HG03342 (cell line): ENCODE measurements around the gene SSX2IP.
"Not testable (repeated sequence)": the region's sequence is repeated elsewhere in the genome, so short reads cannot be mapped to it uniquely, and the experiment has no call there.

Experiments
- ATAC-seq: cut with Tn5 transposase; IDR thresholded peaks from one replicate; pipeline ENCODE4 v1.9.1; 2021; ENCODE audit warnings: mild to moderate bottlenecking, moderate library complexity; ENCODE audit not compliant: unreplicated experiment

SSX2IP gene

DNA sequence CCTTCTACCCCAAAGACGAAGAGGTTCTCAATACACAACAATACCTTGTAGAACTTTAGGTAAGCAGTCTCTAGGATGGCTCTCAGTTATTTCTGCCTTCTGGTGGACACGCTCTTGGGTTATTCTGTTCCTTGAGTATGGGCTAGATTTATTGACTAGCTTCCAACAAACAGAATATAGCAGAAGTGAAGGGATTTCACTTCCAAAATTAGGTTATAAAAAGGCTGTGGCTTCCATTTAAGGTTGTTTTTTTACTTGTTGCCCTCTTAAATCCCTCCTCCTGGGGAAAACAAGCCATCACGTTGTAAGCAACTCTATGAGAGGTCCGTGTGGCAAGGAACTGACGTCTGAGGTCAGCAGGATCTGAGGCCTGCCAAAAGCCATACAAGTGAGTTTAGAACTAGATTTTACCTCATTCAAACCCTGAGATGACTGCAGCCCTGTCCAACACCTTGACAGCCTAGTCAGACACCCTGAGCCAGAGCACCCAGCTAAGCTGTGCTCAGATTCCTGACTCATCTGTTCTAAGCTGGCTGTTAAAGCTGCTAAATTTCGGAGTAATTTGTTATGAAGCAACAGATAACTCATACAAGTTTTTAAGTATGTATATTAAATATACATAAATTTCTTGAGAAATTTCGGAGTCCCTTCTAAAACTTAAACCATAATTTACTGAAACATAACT lies 12.7 kb downstream of the SSX2IP start:
- no peak for ATAC-seq

DNA sequence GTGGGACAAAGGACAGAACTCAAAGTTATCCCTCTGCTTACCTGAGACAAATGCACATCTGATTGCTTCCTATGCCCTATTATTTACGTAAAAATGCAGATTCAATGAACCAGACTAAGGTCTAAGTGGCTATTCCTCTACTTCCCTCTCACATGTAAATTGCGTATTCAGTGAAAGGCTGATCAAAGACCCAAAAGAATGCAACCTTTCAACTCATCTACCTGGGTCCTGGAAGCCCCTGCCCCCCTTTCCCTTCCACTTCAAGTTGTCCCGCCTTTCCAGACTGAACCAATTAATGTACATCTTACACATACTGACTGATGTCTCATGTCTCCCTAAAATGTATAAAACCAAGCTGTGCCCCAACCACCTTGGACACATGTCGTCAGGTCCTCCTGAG lies 14.6 kb downstream of the SSX2IP start:
- no peak for ATAC-seq

DNA sequence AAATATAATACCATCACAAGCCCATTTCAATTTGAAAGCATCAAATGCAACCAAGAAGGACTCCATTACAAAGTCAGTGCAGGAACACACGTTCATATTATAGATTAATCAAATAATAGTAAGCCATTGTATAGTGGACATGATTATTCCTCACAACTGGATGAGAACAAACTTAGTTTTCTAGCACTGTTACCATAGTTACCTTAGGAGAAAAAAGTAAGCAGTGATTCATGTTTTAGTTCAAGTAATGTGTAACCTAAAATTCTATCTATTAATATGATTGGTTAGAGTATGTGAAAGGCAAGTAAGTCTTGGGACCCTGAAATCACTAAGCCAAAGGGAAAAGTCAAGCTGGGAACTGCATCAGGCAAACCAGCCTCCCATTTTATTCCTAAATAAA lies 15.2 kb downstream of the SSX2IP start:
- ATAC-seq = no peak

DNA sequence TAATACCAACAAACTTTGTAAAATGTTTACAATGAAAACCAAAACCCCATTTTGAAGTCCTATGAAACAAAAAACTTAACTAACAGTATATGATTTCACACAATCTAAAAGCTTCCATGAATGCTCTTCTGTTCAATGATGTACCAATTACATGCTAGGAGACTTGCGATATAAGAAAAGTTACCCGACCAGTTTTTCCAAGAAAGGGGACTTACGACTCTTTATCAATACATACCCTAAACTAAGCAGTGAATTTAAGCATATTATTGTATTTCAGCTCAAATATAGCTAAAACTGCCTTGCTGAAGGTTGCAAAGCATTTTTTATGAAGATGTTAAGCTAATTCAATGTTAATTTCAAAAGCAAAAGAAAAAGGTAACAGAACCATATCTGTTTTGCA lies 15.6 kb downstream of the SSX2IP start:
- ATAC-seq = no peak

GRCh38 chr1:84674021-84674420 lies 16.2 kb downstream of the SSX2IP start:
- ATAC-seq = no peak

DNA sequence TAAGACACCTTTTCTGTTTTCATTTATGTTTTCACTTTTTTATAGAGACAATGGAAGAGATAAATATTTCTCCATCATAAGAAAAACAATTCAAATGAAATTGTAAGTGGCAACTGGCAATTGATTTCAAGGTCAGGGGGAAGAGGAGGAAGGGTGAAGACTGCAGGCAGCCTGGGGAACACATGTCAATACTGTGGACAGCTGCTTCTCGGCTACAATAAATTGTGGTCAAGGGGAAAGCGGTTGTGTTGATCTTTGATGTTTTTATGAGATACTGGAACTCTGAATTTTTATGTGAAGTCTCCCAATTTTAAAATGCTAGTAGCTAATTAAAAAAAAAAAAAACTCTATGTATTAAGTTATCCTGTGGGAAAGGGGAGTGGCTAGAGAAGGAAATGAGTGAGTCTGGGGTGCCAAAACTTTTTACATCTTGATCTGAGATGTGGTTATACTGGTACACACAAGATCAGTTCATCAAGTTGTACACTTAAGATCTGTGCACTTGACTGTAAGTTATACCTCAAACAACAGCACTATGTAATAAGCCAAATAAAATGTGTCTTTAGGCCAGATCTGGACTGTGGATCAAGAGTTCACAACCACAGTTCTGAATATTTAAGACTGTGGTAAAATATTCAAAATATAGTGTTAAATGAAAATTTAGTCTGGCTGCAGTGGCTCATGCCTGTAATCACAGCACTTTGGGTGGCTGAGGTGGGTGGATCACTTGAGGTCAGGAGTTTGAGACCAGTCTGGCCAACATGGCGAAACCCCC lies 18.0 kb downstream of the SSX2IP start:
- no peak for ATAC-seq

DNA sequence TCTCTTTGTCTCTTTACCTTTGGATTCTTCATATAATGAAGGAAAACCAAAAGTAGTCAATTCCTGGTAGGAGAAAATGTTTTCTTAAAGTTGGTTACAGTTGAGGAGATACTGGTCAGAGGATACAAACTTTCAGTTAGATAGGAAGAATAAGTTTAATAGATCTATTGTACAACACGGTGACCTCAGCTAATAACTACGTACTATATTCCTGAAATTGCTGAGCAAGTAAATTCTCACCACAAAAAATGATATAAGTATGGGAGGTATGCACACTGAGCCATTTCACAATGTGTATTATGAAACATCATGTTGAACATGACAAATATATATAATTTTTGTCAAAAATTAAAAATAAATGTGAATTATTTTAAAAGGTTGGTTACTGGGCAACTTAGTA lies 20.4 kb downstream of the SSX2IP start:
- no peak for ATAC-seq

- ATAC-seq = no peak
Observed at GRCh38 chr1:84668185-84668584, 22.1 kb downstream of the SSX2IP start.

DNA sequence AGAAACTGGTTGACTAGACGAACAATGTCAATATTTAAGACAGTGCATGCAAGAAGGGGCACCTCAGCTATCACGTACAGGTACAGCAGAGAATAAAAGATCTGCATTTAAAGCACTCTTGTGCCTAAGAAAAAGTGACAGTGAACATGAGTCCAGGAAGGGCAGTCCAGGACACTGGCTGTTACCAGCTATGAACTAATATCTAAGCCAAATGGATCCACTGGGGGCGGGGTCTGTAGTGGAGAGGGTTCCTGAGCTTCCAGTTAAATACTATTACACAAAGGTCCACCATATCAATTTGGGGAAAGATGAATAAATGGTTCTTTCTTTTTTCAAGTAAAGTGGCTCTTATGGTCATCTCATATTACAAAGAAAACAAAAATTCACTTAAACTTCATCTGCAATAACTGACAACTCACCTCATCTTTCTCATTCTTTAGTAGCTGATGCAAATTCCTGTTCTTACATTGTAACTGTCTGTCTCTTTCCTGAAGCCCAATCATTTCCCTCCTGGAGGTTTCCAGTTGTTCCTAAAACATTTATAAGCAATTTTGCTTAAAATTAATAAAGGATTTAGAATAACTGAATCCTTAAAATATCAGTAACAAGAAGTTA lies 24.5 kb downstream of the SSX2IP start:
- ATAC-seq = no peak

GRCh38 chr1:84653130-84653677 lies 37.1 kb downstream of the SSX2IP start:
- ATAC-seq = no peak

- ATAC-seq = no peak
Observed at GRCh38 chr1:84644472-84644871, 45.8 kb downstream of the SSX2IP start.

GRCh38 chr1:84643183-84643582 lies 47.1 kb downstream of the SSX2IP start:
- ATAC-seq = no peak

DNA sequence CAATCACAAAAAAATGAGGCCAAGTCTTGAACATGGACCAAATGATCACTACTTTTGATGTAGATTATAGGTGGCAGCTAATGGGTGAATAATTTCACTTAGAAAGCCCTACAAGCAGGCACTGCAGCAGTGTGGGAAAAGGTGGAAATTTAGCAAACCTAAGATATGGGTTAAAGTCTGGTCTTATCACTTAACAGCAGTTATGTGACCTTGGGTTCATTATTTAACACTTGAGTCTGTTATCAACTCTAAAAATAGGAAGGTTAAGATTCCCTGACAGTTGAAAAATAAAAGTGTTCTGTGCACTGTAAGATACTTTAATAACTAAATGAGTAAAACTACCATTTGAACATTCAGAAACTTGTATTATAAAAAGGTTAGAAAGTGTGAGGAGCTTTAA lies 47.5 kb downstream of the SSX2IP start:
- ATAC-seq = no peak

GRCh38 chr1:84639731-84640130 lies 50.5 kb downstream of the SSX2IP start:
- ATAC-seq = not testable (repeated sequence)

DNA sequence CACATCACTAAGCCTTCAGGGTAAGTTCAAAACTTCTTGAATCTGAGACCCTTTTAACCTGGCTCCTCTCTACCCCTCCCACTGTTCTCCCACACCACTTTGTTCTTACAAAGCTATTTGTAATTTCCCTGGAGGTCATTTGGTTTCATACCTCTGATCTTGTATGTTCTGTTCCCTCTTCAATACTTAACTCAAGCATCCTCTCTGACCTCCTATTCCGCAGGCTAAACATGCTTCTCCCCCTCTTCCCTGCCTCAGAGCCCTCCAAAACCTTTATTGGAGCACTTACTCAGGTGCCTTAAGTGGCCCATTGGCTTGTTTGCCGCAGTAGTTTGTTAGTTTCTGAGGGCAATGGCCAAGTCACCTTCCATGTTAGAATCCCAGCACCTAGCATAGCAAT lies 54.8 kb downstream of the SSX2IP start:
- ATAC-seq = no peak

DNA sequence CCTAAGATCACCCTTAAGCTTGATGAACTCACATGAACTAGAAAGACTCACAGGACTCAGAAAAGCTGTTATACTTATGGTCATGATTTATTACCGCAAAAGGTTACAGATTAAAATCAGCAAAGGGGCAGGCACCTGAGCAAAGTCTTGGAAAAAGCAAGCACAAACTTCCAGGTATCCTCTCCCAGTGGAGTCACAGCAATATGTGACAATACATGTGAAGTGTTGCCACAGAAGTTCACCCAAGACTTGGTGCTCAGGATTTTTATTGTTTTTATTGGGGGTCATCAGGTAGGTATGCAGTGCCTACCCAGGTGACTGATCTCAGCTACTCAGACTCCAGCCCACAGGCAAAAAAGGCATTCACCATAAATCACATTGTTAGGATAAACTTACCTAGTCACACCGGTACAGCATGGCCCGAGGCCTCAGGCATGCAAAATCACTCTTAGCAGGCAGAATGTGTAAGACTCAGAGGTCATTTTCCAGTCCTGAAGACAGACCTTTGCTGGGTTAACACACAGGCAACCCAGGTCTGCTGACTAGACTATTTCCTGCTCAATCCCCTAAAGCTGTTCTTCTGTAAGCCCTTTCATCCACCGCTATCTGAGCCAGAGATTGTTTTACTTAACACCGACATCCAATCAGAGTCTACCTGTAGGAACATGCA lies 55.6 kb downstream of the SSX2IP start:
- ATAC-seq = no peak

DNA sequence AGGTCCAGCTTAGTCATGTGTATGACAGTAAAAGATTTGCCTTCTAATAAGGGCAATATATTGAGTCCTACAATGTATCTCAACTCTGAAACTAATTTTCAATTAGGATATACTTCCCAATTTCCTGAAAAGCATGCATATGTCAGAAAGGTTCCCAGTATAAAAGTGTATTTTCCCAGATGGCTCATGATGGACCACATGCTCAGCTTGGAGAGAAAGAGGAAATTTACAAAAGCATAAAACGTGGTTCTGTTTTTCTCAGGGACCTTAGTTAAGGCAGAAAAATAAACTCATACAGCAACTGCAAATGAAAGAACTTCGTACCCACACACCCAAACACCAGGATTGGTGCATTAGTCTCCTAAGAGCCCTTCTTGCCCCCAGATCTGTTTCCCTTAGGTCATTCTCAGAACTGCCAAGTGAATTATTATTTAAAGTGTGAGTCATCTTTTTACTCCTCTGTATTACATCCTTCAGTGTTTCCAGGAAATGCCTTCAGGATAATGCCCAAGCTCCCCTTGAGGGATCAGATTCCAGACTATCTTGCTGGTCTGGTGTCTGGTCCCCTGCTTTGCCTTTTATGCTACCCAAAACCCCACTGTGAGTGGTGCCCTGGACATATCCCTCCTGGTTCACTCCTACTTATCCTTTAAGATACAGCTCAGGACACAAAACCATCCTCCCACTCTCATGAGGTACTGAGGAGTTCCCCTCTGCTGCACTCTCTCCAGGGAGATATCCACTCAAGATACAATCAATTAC lies 57.4 kb downstream of the SSX2IP start:
- peak; percentile 60 for ATAC-seq

- no peak for ATAC-seq
Observed at GRCh38 chr1:84632137-84632536, 58.1 kb downstream of the SSX2IP start.

DNA sequence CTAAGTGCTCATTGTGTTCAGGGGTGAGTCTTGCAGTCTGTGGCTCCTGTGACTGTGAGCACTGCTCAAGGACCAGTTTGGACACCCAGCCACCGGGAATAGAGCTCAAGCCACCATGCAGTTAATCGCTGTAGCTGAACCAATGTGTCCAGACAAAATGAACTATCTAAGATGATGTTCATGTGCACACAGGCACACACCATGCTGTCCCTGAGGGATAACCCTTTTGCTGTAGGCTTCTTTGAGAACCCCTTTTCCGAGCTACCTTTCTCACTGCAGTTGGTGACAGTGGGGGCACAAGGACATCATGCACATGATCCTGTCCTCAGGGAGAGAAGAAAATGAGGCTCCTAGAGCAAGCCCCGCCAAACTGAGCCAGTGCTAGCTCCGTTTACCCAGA lies 65.4 kb downstream of the SSX2IP start:
- no peak for ATAC-seq

GRCh38 chr1:84621553-84621952 lies 68.7 kb downstream of the SSX2IP start:
- ATAC-seq = no peak
